SK-N-SH treated with all-trans-retinoic acid at 6 μM for 48 hours (cell line): ENCODE results near the gene FBXO24.

ENCODE experiments used
- ATAC-seq: fragments of 200-7000 bp; cut with Tn5 transposase; 3 replicates; pipeline ENCODE4 v1.9.1; 2020; ENCODE audit warnings: mild to moderate bottlenecking, moderate library complexity
- ARNTL ChIP-seq: fragments of 450-650 bp; formaldehyde crosslinking; IDR thresholded peaks from 2 replicates; pipeline ENCODE4 v1.5.0; 2020; ENCODE audit warnings: low read depth, mild to moderate bottlenecking, moderate library complexity, borderline replicate concordance
- BACH2 ChIP-seq: fragments of 250-450 bp; sonication (Bioruptor Pico); IDR thresholded peaks from 2 replicates; pipeline ENCODE4 v1.9.0; 2021; ENCODE audit warnings: mild to moderate bottlenecking, borderline replicate concordance
- CSDC2 ChIP-seq: fragments of 250-450 bp; sonication (Bioruptor Pico); IDR thresholded peaks from 2 replicates; pipeline ENCODE4 v1.5.0; 2020; ENCODE audit warnings: mild to moderate bottlenecking, moderate library complexity
- CSRNP3 ChIP-seq: fragments of 250-450 bp; sonication (Bioruptor Pico); IDR thresholded peaks from 2 replicates; pipeline ENCODE4 v1.5.1; 2021; ENCODE audit warnings: mild to moderate bottlenecking, moderate library complexity
- ESRRG ChIP-seq: fragments of 250-450 bp; sonication (Bioruptor Pico); IDR thresholded peaks from 2 replicates; pipeline ENCODE4 v1.6.1; 2021; ENCODE audit warnings: mild to moderate bottlenecking
- GLIS3 ChIP-seq: fragments of 250-450 bp; sonication (Bioruptor Pico); IDR thresholded peaks from 2 replicates; pipeline ENCODE4 v1.5.0; 2020; ENCODE audit warnings: mild to moderate bottlenecking, moderate library complexity
- ISL1 ChIP-seq: fragments of 250-450 bp; sonication (Bioruptor Pico); IDR thresholded peaks from 2 replicates; pipeline ENCODE4 v2.1.2; 2022; ENCODE audit warnings: mild to moderate bottlenecking, moderate library complexity
- OSR1 ChIP-seq: fragments of 250-450 bp; sonication (Bioruptor Pico); IDR thresholded peaks from 2 replicates; pipeline ENCODE4 v1.8.0; 2022; ENCODE audit warnings: moderate library complexity, mild to moderate bottlenecking, inconsistent platforms
- PPARA ChIP-seq: fragments of 250-450 bp; sonication (Bioruptor Pico); IDR thresholded peaks from 2 replicates; pipeline ENCODE4 v1.5.0; 2020; ENCODE audit warnings: mild to moderate bottlenecking, borderline replicate concordance
- RARB ChIP-seq: fragments of 250-450 bp; sonication (Bioruptor Pico); IDR thresholded peaks from 2 replicates; pipeline ENCODE4 v1.8.0; 2021; ENCODE audit warnings: mild to moderate bottlenecking, moderate library complexity
- SNAI2 ChIP-seq: fragments of 250-450 bp; sonication (Bioruptor Pico); IDR thresholded peaks from 2 replicates; pipeline ENCODE4 v1.5.0; 2020; ENCODE audit warnings: mild to moderate bottlenecking, moderate library complexity
- TOX ChIP-seq: fragments of 250-450 bp; sonication (Bioruptor Pico); IDR thresholded peaks from 2 replicates; pipeline ENCODE4 v1.8.0; 2021; ENCODE audit warnings: mild to moderate bottlenecking, moderate library complexity, borderline replicate concordance
- TSHZ2 ChIP-seq: fragments of 250-450 bp; sonication (Bioruptor Pico); IDR thresholded peaks from 2 replicates; pipeline ENCODE4 v1.5.0; 2020; ENCODE audit warnings: mild to moderate bottlenecking, moderate library complexity
- ZC3H10 ChIP-seq: fragments of 250-450 bp; sonication (Bioruptor Pico); IDR thresholded peaks from 2 replicates; pipeline ENCODE4 v1.5.1; 2021; ENCODE audit warnings: mild to moderate bottlenecking, moderate library complexity
- ZFP3 ChIP-seq: fragments of 250-450 bp; sonication (Bioruptor Pico); IDR thresholded peaks from 2 replicates; pipeline ENCODE4 v1.5.0; 2020; ENCODE audit warnings: mild to moderate bottlenecking, moderate library complexity
- ZNF8 ChIP-seq: fragments of 450-650 bp; formaldehyde crosslinking; IDR thresholded peaks from 2 replicates; pipeline ENCODE4 v1.5.0; 2020; ENCODE audit warnings: mild to moderate bottlenecking, moderate library complexity
- TF ChIP-seq, protein P1 (sequence below): fragments of 250-450 bp; sonication (Bioruptor Pico); IDR thresholded peaks from 2 replicates; pipeline ENCODE4 v1.8.0; 2021; ENCODE audit warnings: low read depth, mild to moderate bottlenecking, moderate library complexity, borderline replicate concordance
- TF ChIP-seq, protein P2 (sequence below): fragments of 250-450 bp; sonication (Bioruptor Pico); IDR thresholded peaks from 2 replicates; pipeline ENCODE4 v1.8.0; 2020; ENCODE audit warnings: mild to moderate bottlenecking, moderate library complexity, borderline replicate concordance

FBXO24 gene

DNA sequence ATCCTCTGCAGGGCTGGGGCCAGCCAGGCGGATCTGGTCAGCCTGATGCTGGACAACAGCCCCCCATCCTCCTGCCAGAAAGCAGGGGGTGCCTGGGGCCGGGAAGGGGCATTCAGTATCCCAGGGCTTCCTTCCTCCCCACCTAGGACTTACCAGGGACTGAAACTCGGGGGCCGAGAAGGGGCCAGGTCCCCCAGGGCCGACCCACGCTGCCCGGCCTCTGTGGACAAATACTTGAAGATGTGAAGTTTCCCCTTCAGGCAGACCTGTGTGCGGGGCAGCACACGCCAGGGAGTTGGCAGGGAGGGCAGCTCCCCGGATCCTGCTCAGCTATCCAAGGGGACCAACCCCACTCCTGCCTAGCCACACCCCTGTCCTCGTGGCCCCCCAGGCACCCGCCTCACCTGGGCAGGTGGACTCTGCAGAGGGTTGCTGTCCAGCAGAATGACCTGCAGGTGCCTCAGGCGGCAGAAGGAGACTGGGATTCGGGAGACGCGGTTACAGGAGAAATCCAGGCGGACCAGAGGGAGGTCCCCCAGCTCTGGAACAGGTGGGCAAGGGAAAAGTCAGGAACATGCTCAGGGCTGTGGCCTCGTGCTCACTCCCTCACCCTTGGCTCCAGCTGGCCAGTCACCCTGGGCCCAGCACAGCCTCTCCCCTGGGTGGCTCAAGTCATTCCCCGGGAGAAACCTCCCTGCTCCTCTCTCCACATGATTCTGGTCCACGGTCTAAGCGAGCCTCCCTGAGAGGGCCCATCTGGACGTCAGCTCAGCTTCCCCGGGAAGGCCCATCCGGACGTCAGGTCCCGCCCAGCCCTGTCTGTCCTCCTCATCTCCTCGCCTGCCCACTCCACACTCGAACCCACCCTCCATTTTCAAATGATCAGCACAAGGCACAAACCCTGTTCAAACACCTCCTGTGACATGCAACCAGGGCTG is 7.6 kb upstream of the FBXO24 start:
- no peak for ATAC-seq
- TF ChIP-seq ISL1 (CRISPR knock-in tag) (no peak), CSDC2 (CRISPR knock-in tag) (no peak)

GRCh38 chr7:100580466-100581283 is 5.5 kb upstream of the FBXO24 start:
- ATAC-seq: no peak
- TF ChIP-seq, protein P1, sequence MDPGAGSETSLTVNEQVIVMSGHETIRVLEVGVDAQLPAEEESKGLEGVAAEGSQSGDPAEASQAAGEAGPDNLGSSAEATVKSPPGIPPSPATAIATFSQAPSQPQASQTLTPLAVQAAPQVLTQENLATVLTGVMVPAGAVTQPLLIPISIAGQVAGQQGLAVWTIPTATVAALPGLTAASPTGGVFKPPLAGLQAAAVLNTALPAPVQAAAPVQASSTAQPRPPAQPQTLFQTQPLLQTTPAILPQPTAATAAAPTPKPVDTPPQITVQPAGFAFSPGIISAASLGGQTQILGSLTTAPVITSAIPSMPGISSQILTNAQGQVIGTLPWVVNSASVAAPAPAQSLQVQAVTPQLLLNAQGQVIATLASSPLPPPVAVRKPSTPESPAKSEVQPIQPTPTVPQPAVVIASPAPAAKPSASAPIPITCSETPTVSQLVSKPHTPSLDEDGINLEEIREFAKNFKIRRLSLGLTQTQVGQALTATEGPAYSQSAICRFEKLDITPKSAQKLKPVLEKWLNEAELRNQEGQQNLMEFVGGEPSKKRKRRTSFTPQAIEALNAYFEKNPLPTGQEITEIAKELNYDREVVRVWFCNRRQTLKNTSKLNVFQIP (CRISPR knock-in tag): no peak
- no peak for TF ChIP-seq GLIS3
- no peak for TF ChIP-seq ZC3H10 (CRISPR knock-in tag)
- no peak for TF ChIP-seq BACH2 (CRISPR knock-in tag)
- TF ChIP-seq CSRNP3 (CRISPR knock-in tag): no peak
- TF ChIP-seq, protein P2, sequence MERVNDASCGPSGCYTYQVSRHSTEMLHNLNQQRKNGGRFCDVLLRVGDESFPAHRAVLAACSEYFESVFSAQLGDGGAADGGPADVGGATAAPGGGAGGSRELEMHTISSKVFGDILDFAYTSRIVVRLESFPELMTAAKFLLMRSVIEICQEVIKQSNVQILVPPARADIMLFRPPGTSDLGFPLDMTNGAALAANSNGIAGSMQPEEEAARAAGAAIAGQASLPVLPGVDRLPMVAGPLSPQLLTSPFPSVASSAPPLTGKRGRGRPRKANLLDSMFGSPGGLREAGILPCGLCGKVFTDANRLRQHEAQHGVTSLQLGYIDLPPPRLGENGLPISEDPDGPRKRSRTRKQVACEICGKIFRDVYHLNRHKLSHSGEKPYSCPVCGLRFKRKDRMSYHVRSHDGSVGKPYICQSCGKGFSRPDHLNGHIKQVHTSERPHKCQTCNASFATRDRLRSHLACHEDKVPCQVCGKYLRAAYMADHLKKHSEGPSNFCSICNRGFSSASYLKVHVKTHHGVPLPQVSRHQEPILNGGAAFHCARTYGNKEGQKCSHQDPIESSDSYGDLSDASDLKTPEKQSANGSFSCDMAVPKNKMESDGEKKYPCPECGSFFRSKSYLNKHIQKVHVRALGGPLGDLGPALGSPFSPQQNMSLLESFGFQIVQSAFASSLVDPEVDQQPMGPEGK: no peak
- TF ChIP-seq ESRRG (CRISPR knock-in tag): no peak
- TF ChIP-seq ARNTL (CRISPR knock-in tag): no peak
- TF ChIP-seq SNAI2 (CRISPR knock-in tag): no peak
- no peak for TF ChIP-seq TOX (CRISPR knock-in tag)
- TF ChIP-seq RARB (CRISPR knock-in tag): no peak
- no peak for TF ChIP-seq OSR1
- no peak for TF ChIP-seq ZNF8 (CRISPR knock-in tag)
- TF ChIP-seq TSHZ2 (CRISPR knock-in tag): no peak

DNA sequence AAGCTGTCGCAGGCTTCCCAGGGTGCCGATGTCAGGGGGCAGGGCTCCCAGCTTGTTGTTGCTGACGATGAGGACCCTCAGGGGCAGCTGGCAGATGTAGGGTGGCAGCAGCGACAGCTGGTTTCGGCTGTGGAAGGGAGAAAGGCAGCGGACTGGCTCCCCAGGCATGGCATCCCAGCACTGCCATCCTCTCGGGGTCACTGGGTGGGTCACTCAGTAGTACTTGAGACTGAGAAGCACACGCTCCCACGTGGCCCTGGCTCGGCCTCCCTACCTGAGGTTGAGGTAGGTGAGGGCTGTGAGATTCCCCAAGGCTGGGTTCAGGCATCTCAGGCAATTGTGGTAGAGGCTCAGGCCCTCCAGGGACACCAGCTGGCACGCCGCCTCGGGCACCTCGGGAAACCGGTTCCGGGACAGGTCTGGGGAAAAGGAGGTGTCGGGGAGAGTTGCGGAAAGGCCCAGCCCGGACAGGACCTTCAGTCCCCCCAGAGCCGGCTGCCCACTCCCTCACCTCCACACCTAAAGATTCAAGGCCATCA is 4.0 kb upstream of the FBXO24 start:
- no peak for ATAC-seq
- no peak for TF ChIP-seq TOX (CRISPR knock-in tag)
- TF ChIP-seq, all 23 proteins: peak for 0

GRCh38 chr7:100582650-100583049 is 3.5 kb upstream of the FBXO24 start:
- no peak for ATAC-seq
- no peak for TF ChIP-seq CSDC2 (CRISPR knock-in tag)
- TF ChIP-seq BACH2 (CRISPR knock-in tag): no peak
- TF ChIP-seq, protein P2: no peak
- TF ChIP-seq SNAI2 (CRISPR knock-in tag): no peak
- no peak for TF ChIP-seq TOX (CRISPR knock-in tag)
- TF ChIP-seq ZFP3: no peak
- TF ChIP-seq PPARA (CRISPR knock-in tag): no peak
- no peak for TF ChIP-seq ZC3H10 (CRISPR knock-in tag)
- TF ChIP-seq ARNTL (CRISPR knock-in tag): no peak
- TF ChIP-seq GLIS3: no peak
